SW480 (cell line): ENCODE measurements around the gene GLDN.
A peak's percentile ranks its signal among the peaks of the same experiment; 100 is the strongest.
"Not testable (repeated sequence)": the region's sequence is repeated elsewhere in the genome, so short reads cannot be mapped to it uniquely, and the experiment has no call there.

ENCODE experiments used
- DNase-seq: peaks from one replicate; pipeline ENCODE4 v3.0.0-alpha.2; 2016; ENCODE audit warnings: low spot score

Gene GLDN

DNA sequence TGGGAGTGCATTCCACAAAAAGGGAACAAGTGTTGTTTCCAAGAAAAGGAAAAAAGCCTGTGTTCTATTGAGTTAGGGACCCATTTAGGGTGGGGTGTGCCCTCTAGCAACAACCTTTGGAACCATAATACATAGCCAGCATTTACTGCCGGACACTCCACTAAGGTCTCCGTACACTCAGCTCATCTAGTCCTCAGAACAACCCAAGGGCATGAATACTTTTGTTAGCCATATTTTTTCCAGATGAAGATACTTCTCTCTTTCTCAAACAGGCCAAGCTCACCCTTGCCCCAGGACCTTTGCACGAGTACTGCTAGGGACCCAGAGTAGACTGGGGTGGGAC, 46.2 kb downstream of the GLDN start:
- DNase-seq = no peak

DNA sequence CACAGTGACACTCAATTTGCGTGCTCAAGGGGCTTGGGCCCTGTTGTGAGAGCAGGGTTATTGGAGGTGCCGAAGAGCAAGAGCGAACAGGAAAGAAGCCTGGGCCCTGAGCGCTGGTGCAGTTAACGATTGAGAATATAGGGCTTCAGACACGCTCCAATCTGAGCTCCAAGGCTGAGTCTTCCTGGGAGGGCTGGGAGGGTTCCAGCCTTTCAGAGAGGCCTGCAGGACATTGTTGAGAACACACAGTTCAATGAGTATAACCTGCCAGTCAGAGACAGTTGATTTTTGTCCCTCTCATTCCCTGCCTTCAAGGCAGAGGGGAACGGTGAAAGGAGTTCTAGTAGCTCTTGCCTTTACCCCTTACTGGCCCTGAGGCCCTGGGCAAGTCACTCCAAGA, 47.3 kb downstream of the GLDN start:
- no peak for DNase-seq

DNA sequence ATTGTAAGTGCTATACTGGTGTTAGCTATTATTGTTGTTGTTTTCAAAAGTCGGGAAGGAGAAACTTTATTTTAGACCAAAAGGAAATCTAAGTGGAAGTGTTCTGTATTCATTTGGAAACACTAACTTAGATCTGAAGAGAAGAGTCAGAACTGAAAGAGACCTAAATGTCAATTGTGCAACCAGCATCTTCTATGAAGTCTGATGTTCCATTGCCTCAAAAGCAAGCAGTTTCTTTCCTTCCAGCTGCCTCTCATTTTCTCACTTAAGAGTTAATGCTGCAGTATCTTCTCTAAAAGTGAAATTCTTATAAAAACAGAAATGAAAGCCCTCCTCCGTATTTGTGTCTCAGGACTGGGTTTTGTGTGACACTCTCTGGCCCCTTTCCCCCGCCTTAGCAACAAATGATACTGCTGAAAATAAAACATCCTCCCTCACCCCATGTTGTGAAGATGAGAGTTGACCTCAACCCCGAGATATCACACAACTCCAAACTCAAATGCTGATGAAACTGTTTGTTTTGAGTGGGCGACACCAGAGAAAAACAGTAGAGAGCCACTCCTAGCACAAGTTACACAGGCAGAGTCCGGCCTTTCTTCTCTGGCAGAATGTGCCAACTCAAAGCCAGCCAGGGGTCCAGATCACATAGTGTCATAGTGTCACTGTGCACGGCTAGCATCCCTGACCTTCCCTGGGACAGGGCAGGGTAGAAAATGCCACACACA, 48.9 kb downstream of the GLDN start:
- DNase-seq = no peak

DNA sequence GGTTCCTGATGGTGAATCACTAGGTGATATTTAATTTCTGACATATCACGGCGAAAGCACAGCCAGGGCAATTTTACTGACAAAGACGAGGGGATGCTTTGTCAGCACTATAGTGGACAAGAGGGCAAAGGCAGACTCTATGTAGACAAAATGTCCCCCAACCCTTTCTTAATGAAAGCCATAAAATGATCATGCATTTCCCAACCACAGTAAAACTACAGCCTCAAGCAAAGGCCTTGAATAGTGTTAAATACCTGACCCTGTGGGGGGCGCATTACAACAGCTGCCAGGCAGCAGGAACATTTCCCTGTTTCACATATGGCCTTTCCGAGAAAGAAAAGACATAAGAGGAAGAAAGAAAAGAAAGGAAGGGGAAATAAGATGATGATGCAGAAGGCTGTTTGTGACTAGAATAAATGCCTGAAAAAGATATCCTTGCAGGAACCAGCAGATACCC, 49.5 kb downstream of the GLDN start:
- no peak for DNase-seq

DNA sequence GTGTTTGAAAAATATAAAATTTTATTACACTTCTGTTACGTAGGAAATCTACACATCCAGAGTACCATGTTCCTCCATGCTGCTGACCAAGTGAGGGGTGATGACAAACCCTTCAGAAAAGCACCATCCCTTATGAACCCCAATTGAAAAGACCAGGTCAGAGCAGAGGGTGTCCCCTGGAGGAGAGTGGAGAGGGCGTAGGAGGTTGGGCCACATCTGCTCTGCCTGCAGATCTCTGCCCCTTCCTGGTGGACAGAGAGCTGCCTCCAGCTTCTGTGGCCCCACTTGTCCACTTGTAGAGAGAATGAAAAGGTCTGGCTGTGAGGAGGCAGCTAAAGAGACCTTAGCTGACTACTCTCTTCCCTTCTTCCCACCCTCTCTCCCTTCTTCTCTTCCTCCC, 55.5 kb downstream of the GLDN start:
- no peak for DNase-seq

DNA sequence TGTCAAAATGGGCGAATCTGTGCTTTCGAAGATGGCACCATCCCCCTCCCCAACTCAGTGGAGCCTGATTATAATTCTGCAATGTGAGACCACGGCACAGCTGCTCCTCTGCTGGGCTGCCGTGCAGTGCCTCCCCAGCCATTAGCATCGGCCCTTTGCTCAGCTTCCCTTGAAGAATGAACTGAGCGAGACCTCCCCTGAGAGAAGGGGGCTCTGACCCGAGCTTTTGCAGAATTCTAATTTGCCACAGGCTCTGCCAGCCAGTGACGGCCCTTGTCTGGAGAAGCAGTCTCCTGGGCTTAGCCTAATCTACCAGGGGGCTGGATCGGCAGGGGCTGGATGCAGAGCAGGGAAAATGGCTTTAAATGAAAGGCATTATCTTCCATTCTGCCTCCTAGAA, 57.2 kb downstream of the GLDN start:
- DNase-seq = no peak

DNA sequence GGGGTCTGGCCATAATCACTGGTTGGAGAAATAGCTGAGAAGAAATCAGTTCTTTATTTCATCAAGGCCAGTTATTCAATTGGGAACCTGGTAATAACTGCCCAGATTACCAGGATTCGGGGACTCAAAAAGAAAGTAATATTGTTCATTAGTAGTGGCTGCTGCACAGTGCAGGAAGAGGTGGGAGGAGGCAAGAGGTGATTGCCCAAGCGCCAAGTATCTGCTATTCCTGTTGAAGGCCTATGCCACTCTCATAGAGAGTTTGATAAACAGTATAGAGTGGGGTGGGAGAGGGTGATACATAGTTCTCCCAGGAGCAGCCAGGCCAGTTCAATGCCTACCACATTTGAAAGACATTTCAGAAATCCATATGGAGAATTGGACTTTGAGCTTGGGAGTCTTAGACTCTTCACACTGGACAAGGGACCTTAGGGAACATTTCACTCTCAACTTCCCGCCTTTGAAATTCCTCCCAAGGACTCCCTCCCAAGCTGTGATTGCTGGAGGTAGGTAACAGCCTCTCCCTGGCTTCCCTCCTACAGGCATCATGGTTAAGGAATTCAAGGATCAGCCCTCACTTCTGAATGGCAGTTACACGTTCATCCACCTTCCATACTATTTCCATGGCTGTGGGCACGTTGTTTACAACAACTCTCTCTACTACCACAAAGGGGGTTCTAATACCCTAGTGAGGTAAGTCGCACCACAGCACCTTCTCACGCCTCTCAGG, 59.8 kb downstream of the GLDN start:
- DNase-seq = no peak

DNA sequence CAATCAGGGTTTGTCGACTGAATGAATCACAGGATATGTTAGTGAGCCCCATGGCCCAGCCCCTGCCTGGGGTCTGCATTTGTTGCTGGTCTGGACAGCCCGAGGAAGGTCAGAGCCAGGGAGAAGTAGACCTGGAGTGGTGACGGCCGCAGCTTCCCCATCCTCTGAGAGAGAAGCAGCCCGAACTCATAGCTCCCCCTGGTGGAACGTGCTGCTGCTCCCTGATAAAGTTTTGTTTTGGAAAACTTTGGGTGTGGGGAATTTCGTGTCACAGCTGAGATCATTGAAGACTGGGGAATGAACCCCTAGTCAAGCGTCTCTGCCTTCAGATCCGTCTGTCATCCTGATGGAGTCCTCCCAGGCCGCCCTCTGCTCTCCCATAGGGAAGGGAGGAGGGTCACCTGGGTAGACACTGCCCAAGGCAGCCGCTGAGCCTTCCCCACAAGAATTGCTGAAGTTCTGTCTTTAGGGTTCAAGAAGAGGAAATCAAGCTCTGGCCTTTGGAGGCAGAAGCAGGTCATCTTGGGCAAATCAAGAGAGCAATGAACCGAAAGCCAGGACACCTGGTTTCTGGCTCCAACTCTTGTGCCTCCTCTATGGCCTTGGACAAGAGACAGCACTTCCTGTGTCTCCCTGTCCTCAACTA, 60.5 kb downstream of the GLDN start:
- peak; percentile 8 for DNase-seq

DNA sequence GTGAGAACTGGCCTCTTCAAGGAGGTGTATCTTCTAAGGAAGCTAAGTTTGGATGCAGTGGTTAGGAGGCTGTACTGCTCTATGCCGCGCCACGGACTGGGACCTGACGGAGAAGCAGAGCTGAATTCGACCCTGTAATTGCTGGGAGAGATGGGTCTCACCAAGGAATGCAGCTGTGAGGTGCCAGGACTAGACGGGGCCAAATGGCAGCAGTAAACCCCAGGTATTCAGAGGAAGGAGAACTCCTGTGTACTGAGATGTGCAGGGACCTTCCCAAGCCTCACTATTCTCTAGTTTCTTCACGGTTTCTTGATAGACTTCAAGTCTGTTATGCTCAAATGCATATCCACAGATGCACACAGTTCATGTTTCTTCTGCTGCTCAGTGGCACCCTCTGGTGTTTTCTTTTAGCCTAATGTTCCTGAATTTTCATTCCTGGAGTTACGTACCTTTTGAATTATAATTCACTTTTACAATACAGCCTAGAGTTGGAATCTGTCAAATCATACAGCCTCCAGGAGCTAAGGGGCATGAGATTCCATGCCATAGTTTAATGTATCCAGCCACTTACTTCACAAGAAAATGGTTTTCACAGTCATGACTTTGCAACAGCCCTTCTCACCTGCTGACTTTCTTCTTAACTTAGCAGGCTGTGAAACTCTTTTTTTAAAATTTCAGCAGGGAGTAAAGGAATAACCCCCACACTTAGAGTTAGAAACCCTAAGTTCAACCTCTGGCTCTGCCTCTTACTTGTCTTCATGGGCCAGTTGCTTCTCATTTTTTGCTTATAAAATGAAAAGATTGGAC, 61.8 kb downstream of the GLDN start:
- peak; percentile 12 for DNase-seq

DNA sequence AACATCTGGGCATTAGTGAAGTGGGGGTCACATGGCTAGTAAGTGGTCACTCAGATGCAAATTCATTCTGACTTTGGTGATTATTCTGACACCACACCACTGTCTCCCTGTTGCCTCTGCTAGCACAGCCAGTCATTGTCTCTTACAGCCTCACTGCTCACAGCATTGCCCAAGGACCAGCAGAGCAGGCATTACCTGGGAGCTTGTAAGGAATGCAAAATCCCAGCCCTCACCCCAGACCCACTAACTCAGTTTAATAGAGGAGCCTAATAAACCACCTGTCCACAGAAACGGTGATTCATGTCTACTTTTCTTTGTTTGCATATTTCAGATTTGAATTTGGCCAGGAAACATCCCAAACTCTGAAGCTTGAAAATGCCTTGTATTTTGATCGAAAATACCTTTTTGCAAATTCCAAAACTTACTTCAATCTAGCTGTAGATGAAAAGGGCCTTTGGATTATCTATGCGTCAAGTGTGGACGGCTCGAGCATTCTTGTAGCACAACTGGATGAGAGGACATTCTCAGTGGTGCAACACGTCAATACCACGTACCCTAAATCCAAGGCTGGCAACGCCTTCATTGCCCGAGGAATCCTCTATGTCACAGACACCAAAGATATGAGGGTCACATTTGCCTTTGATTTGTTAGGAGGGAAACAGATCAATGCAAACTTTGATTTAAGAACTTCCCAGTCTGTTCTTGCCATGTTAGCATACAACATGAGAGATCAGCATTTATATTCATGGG, 62.7 kb downstream of the GLDN start:
- DNase-seq = no peak

DNA sequence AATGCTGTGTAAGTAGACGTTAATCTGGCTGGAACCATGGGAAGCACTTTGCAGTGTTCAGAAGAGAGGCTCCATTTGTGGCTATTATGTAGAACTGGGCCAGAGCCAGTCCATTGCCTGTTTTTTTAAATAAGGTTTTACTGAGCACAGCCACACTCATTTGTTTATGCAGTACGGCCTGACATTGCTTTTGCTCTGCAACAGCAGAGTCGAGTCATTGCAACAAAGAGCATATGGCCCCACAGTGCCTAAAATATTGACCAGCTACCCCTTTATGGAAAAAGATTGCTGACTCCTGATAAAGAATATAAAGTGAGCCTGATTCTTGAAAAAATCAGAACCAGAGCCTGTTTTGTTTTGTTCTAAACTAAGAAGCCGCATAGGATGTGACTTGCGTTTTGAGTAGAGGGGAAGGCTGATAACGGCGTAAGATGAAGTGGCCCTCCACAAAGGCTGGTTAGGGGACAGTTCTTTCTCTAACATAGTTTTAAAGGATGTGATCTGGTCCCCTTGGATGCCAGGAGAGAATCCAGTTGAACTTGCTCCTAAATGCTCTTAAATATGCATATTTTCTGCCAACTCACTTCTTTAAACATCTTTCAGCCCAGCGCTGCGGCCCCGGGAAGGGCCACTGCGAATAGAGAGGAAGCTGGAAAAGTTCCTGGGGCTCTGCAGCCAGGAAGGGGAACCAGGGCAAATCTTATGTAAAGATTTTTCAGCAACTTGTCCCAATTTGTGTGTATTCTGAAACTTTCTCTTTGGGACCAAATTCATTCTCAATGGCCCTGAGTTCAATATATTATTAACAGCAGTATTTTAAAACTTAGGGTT, 64.5 kb downstream of the GLDN start:
- DNase-seq = no peak

DNA sequence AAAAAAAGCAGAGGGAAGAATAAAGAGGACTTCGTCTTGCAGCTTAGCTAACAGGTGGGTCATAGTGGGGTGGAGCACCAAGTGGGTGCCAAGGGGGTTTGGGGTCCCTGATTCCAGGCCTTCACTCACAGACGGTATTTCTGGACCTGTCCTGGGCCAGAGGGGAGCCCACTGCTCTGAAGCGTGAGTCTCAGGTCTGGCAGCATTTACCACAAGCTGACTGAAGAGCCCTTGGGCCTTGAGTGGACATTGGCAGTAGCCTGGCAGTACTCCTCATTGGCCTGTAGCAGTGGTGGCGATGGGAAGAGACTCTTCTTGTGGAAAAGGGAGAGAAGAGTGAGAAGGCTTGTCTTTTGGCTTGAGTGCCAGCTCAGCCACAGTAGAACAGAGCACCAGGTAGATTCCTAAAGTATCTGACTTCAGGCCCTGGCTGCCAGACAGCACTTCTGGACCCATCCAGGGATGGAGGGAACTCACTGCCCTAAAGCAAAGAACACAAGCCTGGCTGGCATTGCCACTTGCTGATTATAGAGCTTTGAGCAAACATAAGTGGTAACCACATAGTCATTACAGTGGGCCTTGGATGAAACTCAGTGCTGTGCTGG, 72.9 kb downstream of the GLDN start:
- no peak for DNase-seq

DNA sequence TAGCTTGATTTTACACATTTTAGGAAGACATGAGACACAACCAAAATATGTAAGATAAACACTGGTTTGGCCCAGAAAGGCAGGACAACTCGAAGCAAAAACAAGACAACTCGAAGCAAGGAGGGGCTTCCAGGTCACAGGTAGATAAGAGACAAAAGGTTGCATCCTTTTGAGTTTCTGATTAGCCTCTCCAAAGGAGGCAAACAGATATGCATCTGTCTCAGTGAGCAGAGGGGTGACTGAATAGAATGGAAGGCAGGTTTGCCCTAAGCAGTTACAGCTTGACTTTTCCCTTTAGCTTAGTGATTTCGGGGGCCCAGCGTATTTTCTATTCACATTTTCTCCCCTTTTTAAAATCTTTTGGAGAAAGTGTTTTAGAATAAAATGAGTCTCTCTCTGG, 74.7 kb downstream of the GLDN start:
- no peak for DNase-seq

DNA sequence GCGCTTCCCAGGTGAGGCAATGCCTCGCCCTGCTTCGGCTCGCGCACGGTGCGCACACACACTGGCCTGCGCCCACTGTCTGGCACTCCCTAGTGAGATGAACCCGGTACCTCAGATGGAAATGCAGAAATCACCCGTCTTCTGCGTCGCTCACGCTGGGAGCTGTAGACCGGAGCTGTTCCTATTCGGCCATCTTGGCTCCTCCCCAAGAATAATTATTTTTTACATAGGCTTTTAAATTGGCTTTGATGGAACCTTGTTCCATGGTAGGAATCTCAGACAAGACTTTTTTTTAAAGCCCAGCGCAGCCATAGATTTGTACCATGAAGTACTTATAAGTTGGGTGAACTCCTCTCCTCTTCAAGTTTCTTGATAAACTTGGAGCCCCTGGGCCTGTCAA, 81.6 kb downstream of the GLDN start:
- DNase-seq = not testable (repeated sequence)

DNA sequence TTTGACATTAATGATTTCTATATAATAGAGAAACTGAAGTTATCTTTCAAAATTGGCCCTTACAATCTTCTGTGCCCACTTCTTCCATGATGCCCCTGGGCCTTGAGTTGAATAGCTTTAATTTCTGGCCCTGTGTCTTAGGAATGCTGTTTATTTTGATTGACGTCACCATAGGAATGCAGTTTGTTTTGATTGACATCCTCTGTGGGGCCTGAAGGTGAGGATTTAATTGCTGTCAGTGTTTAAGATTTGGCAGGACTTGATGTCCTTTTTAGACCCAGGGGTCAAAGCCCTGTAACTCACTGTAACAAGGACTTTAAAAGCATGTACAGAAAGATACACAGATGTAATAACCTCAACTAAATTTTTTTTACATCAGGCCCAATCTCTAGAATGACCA, 83.3 kb downstream of the GLDN start:
- no peak for DNase-seq

DNA sequence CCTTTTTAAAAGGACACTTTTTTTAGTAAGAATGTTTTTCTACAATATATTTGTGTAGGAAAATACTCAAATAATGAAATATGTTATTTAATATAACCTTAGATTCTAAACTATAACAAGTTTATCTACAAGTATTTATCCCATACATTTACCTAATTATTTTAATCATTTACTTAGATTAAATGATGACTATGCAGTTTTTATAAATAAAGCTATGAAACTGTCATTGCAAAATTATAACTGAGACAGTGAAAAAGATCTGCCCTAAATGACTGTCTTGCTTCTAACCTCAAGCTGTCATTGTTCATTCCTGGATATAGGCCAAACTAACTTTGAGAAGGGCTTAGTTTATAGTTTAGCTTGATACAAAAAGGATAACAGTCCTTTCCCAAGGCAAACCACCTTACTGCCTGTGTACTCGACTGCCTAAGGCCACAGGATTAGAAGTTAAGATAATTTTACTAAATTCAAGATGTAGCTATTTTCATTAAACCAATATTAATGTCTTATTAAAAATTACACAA, 84.1 kb downstream of the GLDN start:
- DNase-seq = no peak

DNA sequence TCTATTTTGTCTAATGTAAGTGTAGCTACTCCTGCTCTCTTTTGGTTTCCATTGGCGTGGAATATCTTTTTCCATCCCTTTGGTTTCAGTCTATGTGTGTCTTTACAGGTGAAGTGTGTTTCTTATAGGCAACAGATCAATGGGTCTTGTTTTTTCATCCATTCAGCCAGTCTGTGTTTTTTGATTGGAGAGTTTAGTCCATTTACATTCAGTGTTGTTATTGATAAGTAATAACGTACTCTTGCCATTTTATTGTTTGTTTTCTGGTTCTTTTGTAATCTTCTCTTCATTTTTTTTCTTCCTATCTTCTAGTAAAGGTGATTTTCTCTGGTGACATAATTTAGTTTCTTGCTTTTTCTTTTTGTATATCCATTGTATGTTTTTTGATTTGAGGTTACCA, 97.1 kb downstream of the GLDN start:
- DNase-seq = no peak

DNA sequence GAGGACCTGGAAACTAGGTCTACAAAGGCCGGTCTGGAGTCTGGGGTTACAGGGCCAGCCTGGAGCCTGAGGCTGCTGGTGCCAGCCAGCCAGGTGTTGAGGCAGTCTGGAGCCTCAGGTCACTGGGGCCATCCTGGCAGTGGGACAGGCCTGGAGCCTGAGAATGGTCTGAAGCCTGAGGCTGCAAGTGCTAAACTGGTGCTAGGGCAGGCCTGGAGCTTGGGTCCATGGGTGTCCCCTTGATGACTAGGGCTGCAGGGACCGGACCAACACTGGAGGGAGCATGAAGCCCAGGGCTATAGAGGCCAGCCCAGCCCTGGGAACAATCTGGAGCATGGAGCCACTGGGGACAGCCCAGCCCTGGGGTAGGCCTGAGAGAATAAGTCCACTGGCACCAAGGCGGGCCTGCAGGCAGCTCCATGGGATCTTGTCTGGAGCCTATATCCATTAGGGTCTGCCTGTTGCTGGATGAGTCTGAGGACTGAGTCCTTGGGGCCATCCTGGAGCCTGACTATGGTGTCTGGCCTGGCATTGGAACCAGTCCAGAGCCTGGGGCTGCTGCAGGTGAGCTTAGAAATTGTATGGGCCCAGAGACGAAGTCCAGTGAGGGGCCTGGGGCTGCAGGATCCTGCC, 101.9 kb downstream of the GLDN start:
- DNase-seq = no peak

DNA sequence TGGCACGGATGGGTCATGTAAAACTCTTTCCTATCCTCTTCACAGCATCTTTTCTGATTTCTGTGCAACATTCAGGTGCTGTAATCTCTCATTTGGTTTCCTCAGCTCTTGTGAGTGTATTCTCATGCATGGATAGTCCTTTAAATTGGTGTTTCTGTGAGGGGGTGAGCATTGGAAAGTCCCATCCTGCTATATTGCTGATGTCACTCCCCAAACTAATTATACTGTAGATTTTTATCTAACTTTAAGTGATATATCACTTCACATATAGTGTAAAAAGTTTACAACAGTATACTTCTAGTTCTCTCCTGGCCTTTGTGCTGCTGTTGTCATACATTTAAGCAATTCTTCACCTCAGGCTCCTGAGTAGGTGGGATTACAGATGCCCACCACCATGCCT, 102.7 kb downstream of the GLDN start:
- no peak for DNase-seq

DNA sequence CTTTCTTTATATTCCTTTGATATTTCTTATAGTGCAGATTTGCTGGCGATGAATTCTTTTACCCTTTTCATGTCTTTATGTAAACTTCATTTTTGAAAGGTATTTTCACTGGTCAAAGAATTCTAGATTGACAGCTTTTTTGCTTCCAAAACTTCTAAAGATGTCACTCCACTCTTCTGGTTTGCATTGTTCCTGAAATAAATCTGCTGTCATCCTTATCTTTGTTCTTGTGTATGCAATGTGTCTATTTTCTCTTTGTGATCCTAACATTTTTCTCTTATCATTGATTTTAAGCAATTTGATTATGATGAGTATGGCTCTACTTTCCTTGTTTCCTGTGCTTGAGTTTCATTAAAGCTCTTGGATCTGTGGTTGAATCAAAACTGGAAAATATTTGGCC, 103.4 kb downstream of the GLDN start:
- no peak for DNase-seq
